ENCODE data around the gene CBX2.

DNA sequence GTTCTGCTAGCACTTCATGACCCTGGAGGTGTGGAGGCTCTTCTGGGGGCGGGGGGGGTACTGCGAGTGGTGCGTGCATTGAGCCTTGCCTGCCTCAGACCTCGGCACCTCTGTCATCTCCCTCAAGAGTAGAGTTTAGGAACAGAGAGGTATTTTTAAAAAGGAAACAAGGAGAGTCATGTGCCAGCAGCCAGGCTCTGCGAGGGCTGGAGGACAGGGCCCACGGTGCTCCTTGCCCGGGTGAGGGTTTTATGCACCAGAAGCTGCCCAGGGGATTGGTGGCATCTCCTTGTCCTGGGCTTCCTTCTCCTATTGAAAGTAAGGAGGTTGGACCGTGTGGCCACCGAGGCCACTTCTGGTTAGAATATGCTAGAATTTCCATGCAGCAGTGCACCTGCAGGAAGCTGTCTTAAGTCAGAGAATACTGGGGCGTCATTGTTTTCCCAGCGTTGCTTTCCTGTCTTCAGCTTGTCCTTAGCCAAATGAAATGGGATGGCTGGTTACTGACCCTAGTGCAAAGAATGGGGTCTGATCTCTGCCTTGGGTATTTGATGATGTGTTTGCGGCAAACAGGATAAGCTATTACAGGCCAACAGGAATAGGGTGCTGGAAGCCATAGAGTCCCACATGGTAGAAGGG lies 3.2 kb downstream of the CBX2 start:
- TF ChIP-seq MAX (IDR thresholded peaks at IDR 0.05; ENCODE audit: low read depth) (no peak), POLR2AphosphoS5 (IDR thresholded peaks at IDR 0.05; ENCODE audit: low read depth, low read length) (no peak), CTCF (IDR thresholded peaks at IDR 0.05) (no peak), NFIC (IDR thresholded peaks at IDR 0.05; ENCODE audit: borderline replicate concordance) (no peak)

Data from SK-N-SH (cell line).